GM23338 (cell line): ENCODE measurements around the gene CDC42BPB. TPM values are rescaled to one million over a fixed set of nuclear protein-coding genes. Genes with fewer than 3 reads are reported as not detected.

ENCODE experiments used
- ATAC-seq: fragments of 200-7000 bp; cut with Tn5 transposase; 3 replicates; pipeline ENCODE4 v1.9.1; 2020
- DNase-seq: peaks from one replicate; pipeline ENCODE4 v3.0.0-alpha.2; 2015; ENCODE audit warnings: low spot score
- H2AFZ ChIP-seq: fragments of 200-600 bp; sonication (generic); 2 replicates; pipeline ENCODE4 v1.8.0; 2016; ENCODE audit warnings: antibody characterized with exemption, mild to moderate bottlenecking, moderate library complexity
- H3F3A ChIP-seq: fragments of 200-600 bp; sonication (generic); replicated peaks from 2 replicates; pipeline ENCODE4 v1.8.0; 2017; ENCODE audit warnings: antibody characterized with exemption, mixed run types, low read depth
- H3K27ac ChIP-seq: fragments of 200-600 bp; sonication (generic); 2 replicates; pipeline ENCODE4 v1.6.1; 2016; ENCODE audit warnings: low read depth
- H3K27me3 ChIP-seq: fragments of 200-600 bp; sonication (generic); 2 replicates; pipeline ENCODE4 v1.8.0; 2016; ENCODE audit warnings: mild to moderate bottlenecking, mixed run types, moderate library complexity; ENCODE audit not compliant: insufficient read depth
- H3K36me3 ChIP-seq: fragments of 200-600 bp; sonication (generic); 2 replicates; pipeline ENCODE4 v1.8.0; 2016; ENCODE audit warnings: mild to moderate bottlenecking; ENCODE audit not compliant: insufficient read depth
- H3K4me1 ChIP-seq: fragments of 200-600 bp; sonication (generic); 2 replicates; pipeline ENCODE4 v1.8.0; 2016; ENCODE audit warnings: mild to moderate bottlenecking, moderate library complexity; ENCODE audit not compliant: insufficient read depth
- H3K4me2 ChIP-seq: fragments of 200-600 bp; sonication (generic); 2 replicates; pipeline ENCODE4 v1.7.1; 2017; ENCODE audit warnings: mixed run types
- H3K4me3 ChIP-seq: fragments of 200-600 bp; sonication (generic); 2 replicates; pipeline ENCODE4 v1.6.1; 2016; ENCODE audit warnings: mixed run types
- H3K79me2 ChIP-seq: fragments of 200-600 bp; sonication (generic); replicated peaks from 2 replicates; pipeline ENCODE4 v1.8.0; 2017; ENCODE audit warnings: mild to moderate bottlenecking; ENCODE audit not compliant: insufficient read depth
- H3K9me2 ChIP-seq: fragments of 200-600 bp; sonication (generic); 2 replicates; pipeline ENCODE4 v1.8.0; 2017; ENCODE audit not compliant: insufficient read depth
- H4K20me1 ChIP-seq: fragments of 200-600 bp; sonication (generic); replicated peaks from 2 replicates; pipeline ENCODE4 v1.8.0; 2017; ENCODE audit warnings: mild to moderate bottlenecking; ENCODE audit not compliant: insufficient read depth
- H3K27ac Mint-ChIP-seq: 2 replicates; pipeline ENCODE4 v1.8.0; 2020; ENCODE audit warnings: inconsistent platforms, mild to moderate bottlenecking, moderate library complexity, mixed read lengths
- H3K27me3 Mint-ChIP-seq: 3 replicates; pipeline ENCODE4 v1.8.0; 2022; ENCODE audit warnings: low read depth, mild to moderate bottlenecking, moderate library complexity, mixed read lengths, inconsistent platforms; ENCODE audit not compliant: insufficient read depth, poor library complexity
- H3K36me3 Mint-ChIP-seq: 3 replicates; pipeline ENCODE4 v1.8.0; 2021; ENCODE audit warnings: low read depth, mild to moderate bottlenecking, inconsistent platforms, moderate library complexity, mixed read lengths
- H3K4me1 Mint-ChIP-seq: 3 replicates; pipeline ENCODE4 v1.8.0; 2020; ENCODE audit warnings: mild to moderate bottlenecking, inconsistent platforms, mixed read lengths
- H3K4me3 Mint-ChIP-seq: 3 replicates; pipeline ENCODE4 v1.8.0; 2021; ENCODE audit warnings: moderate library complexity, mild to moderate bottlenecking, inconsistent platforms, mixed read lengths
- H3K9me3 Mint-ChIP-seq: 3 replicates; pipeline ENCODE4 v1.8.0; 2020; ENCODE audit warnings: moderate library complexity, mild to moderate bottlenecking, inconsistent platforms, mixed read lengths
- CREB1 ChIP-seq: fragments of 250-450 bp; sonication (Bioruptor Pico); IDR thresholded peaks from 2 replicates; pipeline ENCODE4 v1.5.0; 2020; ENCODE audit warnings: low read depth, mild to moderate bottlenecking, moderate library complexity
- CTCF ChIP-seq, 2 experiments: fragments of 200-600 bp in 1 of 2; sonication (generic) in 1 of 2; conservative IDR thresholded peaks; 2 replicates each; pipeline versions ENCODE4 v1.5.1 to v1.6.1; 2016 to 2017; ENCODE audit warnings: antibody characterized with exemption in 2 of 2, low read depth in 2 of 2, mild to moderate bottlenecking in 2 of 2, moderate library complexity in 1 of 2
- JUNB ChIP-seq: IDR thresholded peaks from one replicate; pipeline ENCODE4 v1.6.1; 2016; ENCODE audit warnings: antibody characterized with exemption; ENCODE audit not compliant: unreplicated experiment
- ZNF114 ChIP-seq: fragments of 250-450 bp; sonication (Bioruptor Pico); IDR thresholded peaks from 2 replicates; pipeline ENCODE4 v1.5.0; 2020; ENCODE audit warnings: mild to moderate bottlenecking, moderate library complexity
- ZNF331 ChIP-seq: fragments of 250-450 bp; sonication (Bioruptor Pico); IDR thresholded peaks from 2 replicates; pipeline ENCODE4 v1.5.0; 2020; ENCODE audit warnings: low read depth, mild to moderate bottlenecking, moderate library complexity
- ZNF462 ChIP-seq: fragments of 250-450 bp; sonication (Bioruptor Pico); IDR thresholded peaks from 2 replicates; pipeline ENCODE4 v1.5.0; 2020; ENCODE audit warnings: mild to moderate bottlenecking, moderate library complexity
- polyA plus RNA-seq: library from polyadenylated mRNA; unstranded; fragments of >200 nt; fragmentation: Nextera tagmentation; extraction: Ambion mirVana; gene quantifications from 2 replicates; pipeline ENCODE4 v1.2.1, GENCODE V29; 2016
- total RNA-seq: library from RNA; depleted of rRNA; stranded (reverse); fragments of >200 nt; shearing (Covaris generic); gene quantifications from 2 replicates; pipeline ENCODE4 v1.2.3, GENCODE V29; 2014

CDC42BPB gene
- total and polyA plus RNA-seq, 2 experiments from 2014 or later, result 12.3 to 127 TPM

- no peak for TF ChIP-seq ZNF462 (CRISPR knock-in tag)
- TF ChIP-seq JUNB, result no peak
- TF ChIP-seq CTCF (conservative IDR thresholded peaks at IDR 0.05; ENCODE audit: low read depth in 2 of 2), result no peak
- TF ChIP-seq ZNF114 (CRISPR knock-in tag), result no peak
Observed at GRCh38 chr14:102902523-102903247, 154.7 kb downstream of the CDC42BPB start (continued).

GRCh38 chr14:102902086-102902485 lies 155.3 kb downstream of the CDC42BPB start:
- H3K4me1 Mint-ChIP-seq, result peaks cover 4% of the 10 kb centered on the region; the same call in 2 of the 3 replicates
- ATAC-seq, result no peak
- H3K9me3 Mint-ChIP-seq, result peaks cover 20% of the 10 kb centered on the region
- H4K20me1 ChIP-seq, result no peaks in the 10 kb centered on the region
- 0 out of 2 replicates have a peak, but pooled peaks cover 4% of the 10 kb centered on the region for H3F3A ChIP-seq
- H3K4me3 Mint-ChIP-seq, result no peak overlapping the region
- H3K9me2 ChIP-seq, result no peaks in the 10 kb centered on the region
- H3K27me3 Mint-ChIP-seq, result peaks cover 4% of the 10 kb centered on the region
- no peak for DNase-seq
- no peak overlapping the region for H2AFZ ChIP-seq
- H3K4me2 ChIP-seq, result no peak overlapping the region
- no peaks in the 10 kb centered on the region for H3K4me1 ChIP-seq
- H3K27me3 ChIP-seq, result no peaks in the 10 kb centered on the region
- H3K36me3 Mint-ChIP-seq, result peaks cover 28% of the 10 kb centered on the region
- no peaks in the 10 kb centered on the region for H3K36me3 ChIP-seq
- H3K79me2 ChIP-seq, result no peaks in the 10 kb centered on the region
- H3K27ac ChIP-seq, result no peak overlapping the region
- H3K4me3 ChIP-seq, result no peak overlapping the region
- H3K27ac Mint-ChIP-seq, result no peak overlapping the region
- TF ChIP-seq CREB1 (CRISPR knock-in tag) (no peak), ZNF331 (CRISPR knock-in tag) (no peak), ZNF462 (CRISPR knock-in tag) (no peak), ZNF114 (CRISPR knock-in tag) (no peak)
